ENCODE data around the gene S100PBP.

The S100PBP gene

DNA sequence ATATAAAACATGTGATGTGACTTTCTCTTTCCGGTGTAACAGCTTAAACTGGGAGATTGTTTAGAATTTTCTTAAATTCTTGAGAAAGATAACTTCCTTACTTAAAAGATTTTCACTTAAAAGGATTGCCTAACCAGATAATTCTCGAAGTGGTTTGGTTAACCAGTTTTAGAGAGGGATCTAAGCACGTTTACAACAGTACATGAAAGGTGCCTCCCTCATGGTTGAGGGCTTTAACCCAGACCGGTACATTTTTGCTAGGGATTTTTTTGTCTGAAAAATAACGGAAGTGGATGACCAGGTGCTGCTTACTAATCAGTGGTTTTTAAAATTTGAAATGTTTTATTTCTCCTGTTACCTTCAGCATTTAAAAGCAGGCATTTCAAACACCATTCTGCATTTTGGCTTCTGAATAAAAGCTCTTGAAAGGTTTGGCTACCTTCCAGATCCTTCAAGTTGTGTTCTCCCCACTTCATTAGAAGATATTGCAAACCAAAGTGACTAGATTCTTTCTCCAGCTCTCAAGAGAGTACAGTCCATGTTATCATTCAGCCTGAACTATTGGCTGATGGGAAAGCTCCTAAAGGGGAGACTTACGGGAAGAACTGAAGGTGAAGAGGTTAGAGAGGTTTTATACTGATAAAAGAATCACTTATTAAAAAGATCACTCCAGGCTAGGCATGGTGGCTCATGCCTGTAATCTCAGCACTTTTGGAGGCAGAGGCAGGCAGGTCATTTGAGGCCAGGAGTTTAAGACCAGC, 12.8 kb downstream of the S100PBP start:
- DNase-seq: no peak

DNA sequence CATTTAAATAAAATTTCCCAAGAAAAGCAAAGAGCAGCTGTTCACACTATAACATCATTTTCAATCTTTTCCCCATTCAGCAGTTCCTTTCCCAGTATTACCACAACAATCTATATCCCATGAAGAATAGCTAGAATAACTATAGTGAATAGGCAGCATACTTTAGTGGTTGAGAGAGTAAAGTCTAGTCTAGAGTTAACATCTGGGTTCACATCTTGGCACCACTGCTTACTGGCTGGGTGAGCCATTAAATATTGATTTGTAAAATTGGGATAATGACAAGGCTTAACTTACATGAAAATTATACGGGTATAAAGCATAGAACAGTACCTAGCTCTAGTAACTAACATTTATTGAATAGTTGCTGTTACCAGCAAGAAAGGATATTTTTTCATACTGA, 14.4 kb downstream of the S100PBP start:
- no peak for DNase-seq

DNA sequence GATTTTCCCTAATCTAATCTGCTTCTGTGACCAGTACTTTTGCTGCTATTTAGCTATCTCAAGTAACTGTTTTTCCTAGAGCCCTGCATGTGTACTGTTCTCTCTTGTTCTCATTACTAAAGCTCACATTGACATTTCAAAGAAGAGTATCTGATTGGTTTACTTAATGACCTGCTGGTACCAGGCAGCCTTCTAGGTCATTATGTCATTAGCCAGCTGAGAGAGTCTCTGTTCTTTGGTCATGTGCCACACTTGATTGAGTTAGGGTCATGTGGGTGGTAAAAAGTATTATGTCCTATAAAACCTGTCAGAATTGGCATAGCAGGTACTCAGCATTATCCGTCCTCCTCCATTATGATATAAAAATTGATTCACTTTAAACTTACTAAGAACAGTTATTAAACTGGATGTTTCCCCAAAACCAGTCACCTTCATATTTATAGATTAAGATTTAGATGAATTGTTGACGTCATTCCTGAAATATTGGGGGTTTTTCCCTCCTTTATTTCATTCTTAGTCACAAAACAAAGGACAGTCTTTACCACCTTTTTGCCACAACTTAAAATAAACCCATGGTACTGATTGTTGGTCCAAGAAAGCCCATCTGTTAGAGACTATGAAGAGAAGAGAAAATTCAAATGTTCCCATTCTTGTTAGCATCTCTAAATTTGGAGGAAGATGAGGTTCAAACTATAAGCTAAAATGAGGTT, 31.1 kb downstream of the S100PBP start:
- DNase-seq: no peak

DNA sequence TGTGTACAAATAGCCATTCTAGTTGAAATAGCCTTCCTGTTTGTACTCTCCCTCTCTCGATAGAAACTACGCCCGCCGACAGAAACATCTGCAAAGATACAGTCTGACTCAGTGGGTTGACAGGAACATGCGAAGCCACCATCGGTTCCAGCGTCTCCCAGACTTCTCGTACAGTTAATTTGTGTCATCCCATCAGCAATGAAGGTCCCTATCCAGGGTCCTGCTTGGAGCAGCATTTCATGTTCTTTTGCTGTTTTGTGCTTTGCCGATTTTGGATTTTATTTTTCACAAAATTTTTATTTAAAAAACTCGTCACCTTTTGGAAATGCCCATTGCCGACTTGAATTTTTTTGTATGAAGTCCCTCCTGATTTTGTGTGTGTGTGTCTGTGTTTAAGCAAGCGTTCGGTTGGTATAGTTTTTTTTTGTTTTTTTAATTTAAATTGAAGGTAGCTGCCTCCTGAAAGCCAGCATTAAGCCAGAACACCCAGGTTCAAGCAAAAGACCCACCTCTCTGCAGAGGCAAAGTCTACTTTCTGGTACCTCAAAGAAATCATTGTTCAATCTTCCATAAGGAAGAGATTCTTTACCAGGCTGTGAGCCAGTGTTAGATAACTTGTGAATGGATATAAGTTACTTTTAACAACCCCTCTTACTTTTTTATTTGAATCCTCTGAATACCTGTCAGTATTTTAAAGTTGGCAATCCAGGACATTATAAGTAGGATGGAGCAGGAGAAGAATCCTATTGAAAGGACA, 38.6 kb downstream of the S100PBP start:
- no peak for DNase-seq

DNA sequence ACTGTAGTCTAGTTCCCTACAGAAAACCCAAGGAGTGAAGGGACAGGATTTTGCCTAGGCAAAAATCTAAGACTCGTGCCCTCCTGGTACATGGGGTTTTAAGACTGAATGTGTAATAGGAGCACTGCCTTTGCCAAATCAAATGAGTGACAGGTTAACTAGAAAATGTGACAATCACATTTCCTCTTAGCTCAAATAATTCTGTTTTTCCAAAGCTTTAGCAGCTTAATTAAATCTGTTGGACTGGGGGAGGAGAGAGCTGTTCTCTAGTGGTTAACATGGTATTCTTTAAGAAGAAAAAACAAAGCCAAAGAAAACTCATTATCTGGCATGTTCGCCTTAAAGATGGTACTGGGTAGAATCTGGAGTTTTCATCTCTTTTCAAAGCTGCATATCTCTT, 40.7 kb downstream of the S100PBP start:
- no peak for DNase-seq

DNA sequence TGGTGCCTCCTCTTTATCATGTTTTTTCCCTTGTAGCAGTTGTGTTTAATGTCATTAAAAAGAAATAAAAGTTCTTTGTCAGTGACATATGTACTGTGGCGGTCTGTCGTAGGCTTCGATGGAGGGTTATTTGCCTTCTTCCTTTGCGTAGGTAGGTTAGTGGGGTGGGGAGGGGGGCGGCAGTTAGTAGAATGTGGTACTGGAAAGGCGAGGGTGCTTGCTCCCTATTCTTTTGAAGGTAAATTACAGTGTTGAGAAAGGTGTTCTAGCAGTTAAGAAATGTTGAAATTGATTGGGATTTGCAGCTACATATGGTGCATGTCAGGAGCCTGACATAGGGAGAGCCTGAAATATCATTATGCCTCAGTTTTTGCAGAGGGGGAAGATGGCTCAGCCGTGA, 41.3 kb downstream of the S100PBP start:
- DNase-seq: no peak

DNA sequence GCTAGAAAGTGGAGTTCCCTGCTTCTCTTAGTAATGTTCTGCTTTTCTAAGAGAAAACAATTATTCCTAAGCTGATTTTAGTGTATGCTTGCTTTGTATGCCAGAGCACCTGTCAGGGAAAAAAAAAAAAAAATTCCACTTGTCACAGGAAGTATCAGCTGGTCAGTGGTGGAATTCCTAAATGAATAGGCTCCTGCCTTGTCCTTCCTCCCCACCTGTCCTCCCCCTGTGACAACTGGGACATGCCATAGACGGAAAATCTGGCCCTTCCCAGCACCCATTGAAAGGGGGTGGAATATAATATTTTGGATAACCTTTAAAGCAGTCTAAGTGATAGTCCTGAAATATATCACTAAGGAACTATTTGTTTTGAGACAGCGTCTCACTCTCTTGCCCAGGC, 42.5 kb downstream of the S100PBP start:
- no peak for DNase-seq

DNA sequence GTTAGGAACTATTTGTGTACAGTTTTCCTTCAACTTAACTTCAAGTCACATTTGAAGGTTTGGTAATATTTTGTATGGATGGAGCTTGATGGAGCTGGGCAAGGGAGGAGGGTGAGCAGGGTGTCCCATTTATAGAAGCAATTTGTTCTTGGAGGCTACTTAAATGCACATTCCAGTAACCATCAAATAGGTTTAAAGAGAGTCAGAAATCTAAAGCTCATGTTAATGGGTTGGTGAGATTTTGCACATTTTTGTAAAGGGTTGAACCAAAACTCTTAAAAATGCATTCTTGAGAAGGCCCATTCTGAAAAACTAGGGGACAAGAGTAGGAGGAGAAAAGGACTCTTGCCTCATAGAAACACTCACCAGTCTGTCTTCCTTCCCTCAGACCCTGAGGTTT, 43.1 kb downstream of the S100PBP start:
- DNase-seq: no peak

DNA sequence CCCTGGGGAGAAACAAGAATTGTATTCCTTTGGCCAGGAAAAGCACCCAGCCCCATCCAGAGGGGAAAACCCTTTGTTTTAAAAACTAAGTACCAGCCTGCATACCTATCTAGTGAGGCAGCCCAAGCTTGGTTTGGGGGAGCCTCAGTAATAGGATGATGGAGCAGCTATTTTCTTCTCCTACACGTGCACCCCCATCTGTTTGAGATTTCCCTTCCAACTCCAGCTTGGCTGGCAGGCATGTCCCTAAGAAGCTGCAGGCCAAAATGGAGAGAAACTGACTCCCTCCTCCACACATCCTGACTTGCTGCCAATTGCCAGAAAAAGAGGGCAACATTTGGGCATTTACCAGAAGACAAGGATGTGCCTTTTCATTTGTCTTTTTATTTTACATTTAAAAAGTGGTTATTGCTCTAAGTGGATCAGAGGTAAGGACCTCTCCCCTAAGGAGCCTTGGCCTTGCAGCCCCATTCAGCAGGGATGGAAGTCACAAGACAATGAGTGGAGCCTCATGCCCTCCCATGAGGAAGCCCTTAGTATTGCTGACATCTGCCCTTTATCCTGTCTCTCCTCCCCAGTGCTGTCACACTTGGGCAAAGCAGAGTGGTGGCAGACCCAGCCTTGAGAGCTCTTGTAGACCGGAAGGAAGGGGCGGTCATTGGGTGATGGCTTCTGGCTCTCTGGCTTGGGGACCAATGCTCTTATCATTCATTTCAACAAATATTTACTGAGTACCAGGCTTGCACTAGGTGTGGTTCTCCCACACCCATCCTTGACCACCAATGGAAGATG, 44.6 kb downstream of the S100PBP start:
- no peak for DNase-seq

DNA sequence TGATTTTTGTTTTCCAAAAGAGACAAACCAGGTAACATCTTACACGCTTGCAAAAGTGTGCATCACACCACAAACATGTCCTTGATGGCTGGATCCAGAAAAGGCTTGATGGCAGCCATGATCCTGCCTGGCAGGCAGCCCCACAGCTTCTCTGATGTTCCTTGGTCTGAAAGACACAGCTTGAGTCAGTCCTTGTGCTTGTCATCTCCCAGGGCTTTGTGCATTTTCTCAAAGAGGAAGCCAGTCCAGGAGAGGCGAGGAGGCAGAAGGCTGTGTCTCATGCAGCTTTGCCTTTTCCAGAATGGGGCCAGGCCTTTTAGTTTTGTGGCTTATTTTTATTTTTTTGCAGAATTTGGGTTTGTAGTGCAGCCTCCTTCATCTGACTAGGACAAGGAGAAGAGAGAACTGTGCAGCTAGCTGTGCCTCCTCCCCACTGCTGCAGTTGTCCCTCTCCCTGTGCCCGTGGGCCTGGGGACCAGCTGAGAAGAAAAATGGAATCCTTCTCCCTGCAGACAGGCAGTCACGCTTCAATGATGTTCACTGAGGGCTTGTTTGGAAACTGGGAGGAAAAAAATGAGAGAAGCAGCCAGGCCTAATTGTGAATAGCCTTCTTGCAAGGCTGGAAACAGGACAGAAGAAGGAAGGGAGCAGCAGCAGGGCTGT, 45.9 kb downstream of the S100PBP start:
- no peak for DNase-seq

DNA sequence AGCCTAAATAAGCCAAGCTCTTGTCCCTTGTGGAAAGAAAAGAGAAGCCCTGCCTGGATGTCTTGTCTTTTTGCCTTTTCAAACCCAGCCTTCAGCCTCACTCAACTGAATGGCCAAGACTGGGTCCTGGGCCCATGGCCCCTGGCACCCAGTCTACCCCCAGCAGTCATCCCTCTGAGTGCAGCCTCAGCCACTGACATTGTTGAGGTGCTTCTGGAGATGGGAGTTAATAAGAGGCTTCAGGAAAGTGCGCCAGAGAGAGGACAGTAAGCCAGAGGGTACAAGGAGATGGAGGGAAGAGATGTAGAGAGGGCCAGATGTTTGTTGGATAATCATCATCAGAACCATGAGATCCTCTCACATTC, 46.4 kb downstream of the S100PBP start:
- no peak for DNase-seq

DNA sequence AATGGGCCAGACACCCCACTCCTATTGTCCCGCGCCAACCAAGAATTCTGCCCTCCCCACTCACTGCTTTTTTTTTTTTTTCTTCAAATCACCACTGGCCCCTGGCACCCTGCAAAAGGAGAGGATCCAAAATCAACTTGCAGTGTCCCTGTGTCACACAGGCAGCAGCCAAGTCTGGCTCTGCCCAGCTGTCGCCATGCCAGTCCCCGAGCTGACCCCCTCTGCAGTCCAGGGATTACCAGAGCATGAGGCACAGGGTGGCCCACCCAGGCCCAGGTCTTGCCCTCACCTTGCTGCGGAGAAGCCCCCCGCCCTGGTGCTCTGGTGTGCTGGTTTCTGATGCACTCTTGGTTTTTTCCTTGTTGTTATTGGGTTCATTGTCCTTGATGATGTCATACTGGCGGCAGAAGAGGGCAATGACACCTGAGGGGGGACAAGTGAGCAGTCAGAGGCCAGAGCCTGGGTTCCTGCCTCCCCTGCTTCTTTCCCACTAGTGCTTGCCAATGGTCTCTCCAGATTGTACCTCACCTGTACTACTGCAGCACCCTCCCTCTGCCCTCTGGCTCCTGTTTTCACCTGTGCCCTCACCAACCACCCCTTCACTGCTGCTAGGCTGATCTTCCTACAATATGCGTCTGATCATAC, 47.0 kb downstream of the S100PBP start:
- DNase-seq: no peak

DNA sequence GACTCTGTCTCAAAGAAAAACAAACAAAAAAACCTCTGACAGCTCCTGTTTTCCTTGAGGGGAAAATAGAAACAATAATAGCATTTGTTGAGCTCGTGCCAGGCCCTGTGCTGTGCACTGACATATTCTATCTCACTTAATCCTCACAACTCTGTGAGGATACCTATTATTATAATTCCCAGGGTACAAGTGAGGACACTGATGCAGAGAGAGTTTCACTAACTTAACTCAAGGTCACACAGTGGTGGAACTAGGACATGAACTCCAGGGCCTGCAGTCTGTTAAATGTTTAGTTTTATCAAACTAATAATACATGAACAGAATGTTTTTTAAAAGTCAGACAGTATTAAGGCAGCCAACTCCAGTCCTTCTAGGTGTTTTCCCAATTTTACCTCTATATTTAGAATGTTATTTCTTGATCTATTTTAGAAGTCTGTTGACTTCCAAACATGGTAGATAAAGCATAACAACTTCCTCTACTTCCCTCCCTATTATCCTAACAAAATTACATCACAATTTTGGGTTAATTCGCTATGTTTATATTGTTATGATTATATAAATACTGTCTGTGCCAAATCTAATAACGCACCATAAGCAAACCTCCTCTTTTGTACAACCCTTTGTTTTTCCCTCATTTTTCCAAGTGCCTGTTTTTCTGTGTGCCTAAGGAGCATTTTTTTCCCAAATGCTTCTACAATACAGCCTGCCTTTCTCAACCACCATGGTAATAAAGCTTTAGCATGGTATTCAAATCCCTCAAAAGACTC, 48.4 kb downstream of the S100PBP start:
- DNase-seq: no peak

DNA sequence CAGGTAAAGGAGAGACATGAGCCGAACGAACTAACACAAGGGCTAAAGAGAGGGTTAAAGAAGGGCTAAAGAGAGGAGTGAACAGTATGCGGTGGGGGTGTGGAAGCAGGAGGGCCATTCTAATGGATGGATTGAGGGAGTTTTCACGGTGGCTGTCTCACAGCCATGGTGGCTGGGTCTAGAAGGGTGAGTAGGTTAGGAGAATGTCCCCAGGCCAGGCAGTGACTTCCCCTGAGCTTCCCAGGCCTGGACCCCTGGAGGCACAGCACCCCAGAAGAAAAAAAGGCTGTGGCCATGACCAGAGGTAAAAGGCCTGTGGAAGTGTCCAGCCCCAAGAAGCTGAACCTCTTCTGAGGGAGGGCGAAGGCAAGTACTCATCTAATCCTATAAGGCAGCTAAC, 49.7 kb downstream of the S100PBP start:
- DNase-seq: no peak

DNA sequence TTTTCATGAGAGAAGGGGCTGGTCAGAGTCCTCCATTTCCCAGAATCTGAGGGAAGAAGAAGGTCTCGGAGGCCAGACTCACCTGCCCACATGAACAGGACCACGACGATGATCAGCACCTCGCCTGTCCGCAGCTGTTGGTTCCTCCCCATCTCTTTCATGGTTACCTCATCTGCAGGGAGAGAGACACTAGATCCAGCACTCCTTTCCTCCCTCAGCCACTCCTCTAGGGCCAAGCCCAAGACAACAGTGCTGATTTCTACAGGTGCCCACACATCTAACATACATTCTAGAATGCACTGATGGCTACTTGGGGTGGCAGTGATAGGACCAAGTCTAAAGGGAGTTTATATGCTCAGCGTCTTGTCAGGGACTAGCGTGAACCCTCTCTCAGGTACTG, 50.2 kb downstream of the S100PBP start:
- DNase-seq: no peak

DNA sequence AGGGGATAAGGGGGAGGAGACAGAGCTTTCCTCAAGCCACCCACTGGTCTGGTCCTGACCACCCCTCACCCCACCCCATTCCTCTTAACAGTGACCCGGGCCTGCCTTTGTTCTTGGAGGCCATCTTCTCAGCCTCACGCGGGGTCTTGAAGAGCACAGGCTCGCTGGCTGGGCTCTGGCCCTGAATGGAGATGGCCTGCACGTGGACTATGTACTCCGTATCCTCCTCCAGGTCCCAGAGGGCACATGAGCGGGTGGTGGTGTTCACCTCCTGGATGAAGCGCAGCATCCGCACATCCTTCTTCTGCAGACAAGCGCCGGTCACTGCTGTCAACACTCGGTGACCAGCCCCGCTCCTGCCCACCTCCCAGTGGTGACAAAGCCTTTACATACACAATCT, 50.6 kb downstream of the S100PBP start:
- DNase-seq: no peak

DNA sequence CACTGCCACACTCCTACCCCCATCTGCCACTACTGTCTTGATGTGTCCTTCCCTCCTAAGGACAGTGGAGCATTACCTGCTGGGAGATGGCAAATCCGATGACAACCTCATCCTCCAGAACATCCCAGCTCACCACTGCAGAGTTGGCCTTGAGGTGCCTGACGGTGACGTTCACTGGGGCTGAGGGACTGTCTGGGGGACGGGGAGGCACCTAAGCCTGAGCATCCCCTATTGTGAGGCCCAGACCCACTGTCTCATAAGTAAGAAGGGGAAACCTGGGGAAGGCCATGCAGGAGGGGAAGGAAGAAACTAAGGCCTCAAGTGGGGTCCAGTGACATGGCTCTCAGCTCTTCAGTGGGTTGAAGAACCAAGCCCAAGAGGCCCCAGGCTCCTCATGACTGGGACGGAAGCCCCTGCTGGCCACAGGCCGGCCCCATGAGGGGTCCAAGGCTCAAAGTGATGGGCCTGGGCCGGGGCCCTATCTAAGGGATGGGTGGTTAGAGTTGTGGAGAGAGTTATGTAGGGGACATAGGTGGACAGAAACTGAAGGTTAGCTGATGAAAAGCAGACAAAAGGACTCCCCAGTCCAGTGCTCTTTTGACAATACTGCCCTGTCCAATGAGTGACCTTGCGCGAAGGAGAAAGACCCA, 51.5 kb downstream of the S100PBP start:
- DNase-seq: no peak

DNA sequence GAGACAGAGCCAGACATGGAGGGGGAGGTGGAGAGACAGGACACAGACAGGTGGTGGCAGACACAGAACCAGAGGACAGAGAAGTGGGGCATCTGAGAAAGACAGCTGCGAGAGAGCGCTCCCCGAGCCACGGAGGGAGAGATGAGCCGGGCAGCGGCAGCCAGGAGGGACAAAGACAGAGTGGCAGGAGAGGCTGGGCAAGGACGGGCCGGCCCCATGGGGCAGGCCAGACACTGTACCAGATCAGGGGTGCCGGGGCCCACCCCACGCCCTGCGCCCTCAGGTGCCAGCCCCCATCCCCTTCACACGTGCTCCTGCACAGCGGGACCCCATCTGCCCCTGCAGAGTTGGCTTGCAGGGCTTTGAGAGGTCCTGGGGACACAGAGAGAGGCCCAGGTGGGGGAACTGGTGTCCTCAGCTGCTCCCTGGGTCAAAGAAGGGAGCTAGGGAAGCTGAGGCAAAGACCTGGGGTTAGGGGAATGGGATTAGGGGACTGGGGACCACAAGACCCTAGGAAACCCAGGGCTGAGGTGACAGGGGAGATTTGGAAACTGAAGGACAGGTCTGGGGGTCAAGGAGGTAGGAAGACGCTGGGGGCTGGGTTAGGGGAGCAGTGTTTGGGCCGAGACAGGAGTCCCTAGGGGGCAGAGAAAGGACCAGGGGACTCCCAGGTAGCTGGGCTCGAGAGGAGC, 52.6 kb downstream of the S100PBP start:
- no peak for DNase-seq

DNA sequence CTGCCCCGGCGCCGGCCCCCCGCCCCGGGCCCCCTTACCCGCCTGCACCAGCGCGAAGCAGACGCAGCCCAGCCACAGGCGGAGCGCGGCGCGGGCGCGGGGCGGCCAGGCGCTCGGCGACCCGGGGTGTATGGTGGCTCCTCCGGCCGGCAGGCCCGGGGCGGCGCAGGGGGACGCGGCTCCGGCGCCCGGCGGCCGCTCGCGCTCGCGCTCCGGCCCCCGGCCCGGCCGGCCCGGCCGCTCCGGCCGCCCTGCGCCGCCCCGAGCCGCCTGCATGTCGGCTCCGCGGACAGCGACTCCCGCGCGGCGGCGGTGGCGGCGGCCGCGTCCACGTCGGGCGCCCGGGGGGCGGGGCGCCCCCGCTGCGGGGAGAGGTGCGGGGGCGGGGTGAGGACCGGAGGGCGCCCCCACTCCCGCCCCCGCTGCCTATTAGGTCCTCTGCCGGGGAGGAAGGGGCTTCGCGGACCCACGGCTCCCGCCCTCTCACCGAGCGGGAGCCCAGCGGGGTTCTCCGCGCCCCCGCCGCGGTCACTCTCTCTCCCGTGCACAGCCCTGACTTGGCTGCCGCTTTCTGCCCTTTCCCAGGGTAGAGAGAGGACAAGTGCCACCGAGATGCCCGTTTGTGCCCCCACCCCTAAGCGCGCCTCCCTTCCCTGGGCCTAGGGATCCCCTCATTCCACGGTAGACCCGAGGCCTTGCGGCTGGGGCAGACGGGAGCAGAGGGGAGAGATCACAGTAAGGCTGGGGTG, 53.3 kb downstream of the S100PBP start, which contains the start of gene FNDC5:
Gene FNDC5 (minus strand): TSS at position 298 of the 749 bp plus-strand sequence.
- DNase-seq: no peak
